ENCODE results near the gene CD244.
A peak's percentile ranks its signal among the peaks of the same experiment; 100 is the strongest.

The CD244 gene

GRCh38 chr1:160841079-160841478 lies 21.6 kb downstream of the CD244 start:
- no peak overlapping the region for H3K23ac ChIP-seq (ENCODE audit: low read length in 2 of 2)
- H4K91ac ChIP-seq (ENCODE audit: low read length) = no peak overlapping the region
- H2BK12ac ChIP-seq (ENCODE audit: low read length in 2 of 2) = no peak overlapping the region
- no peak overlapping the region for H2BK120ac ChIP-seq (ENCODE audit: low read depth, low read length)
- H3K4me3 ChIP-seq (ENCODE audit: insufficient read depth in 1 of 2, low read depth in 1 of 2, low read length in 2 of 2) = no peak overlapping the region
- H4K8ac ChIP-seq (ENCODE audit: low read length) = no peak overlapping the region
- H3K9me3 ChIP-seq (ENCODE audit: control insufficient read depth, low read length) = no peaks in the 10 kb centered on the region
- H3K9ac ChIP-seq (ENCODE audit: low read length) = no peak overlapping the region
- no peak overlapping the region for H3K18ac ChIP-seq (ENCODE audit: low read depth in 1 of 2, low read length in 2 of 2)
- H3K79me1 ChIP-seq (replicated peaks; ENCODE audit: low read length, poor library complexity, severe bottlenecking) = no peaks in the 10 kb centered on the region
- no peak overlapping the region for H2AK5ac ChIP-seq (ENCODE audit: low read length, severe bottlenecking)
- no peaks in the 10 kb centered on the region for H3K36me3 ChIP-seq (ENCODE audit: control insufficient read depth in 1 of 2, insufficient read depth in 2 of 2, low read depth in 1 of 2, low read length in 2 of 2)
- H3K4me2 ChIP-seq (ENCODE audit: low read length, poor library complexity, severe bottlenecking) = no peak overlapping the region
- no peak overlapping the region for H3K14ac ChIP-seq (ENCODE audit: low read length in 2 of 2)
- H3K27ac ChIP-seq (ENCODE audit: low read length, poor library complexity, severe bottlenecking) = no peak overlapping the region
- 75% methylated on average over 4 of the region's 4 CpGs for WGBS
- H2BK5ac ChIP-seq (ENCODE audit: low read depth, low read length, poor library complexity, severe bottlenecking) = no peak overlapping the region
- no peak overlapping the region for H3K4ac ChIP-seq (ENCODE audit: low read depth in 1 of 2, low read length in 2 of 2)
- no peak overlapping the region for H2AFZ ChIP-seq (ENCODE audit: low read depth, low read length)
- peaks cover 8 to 24% of the 10 kb centered on the region in 2 experiments for H3K27me3 ChIP-seq (ENCODE audit: control insufficient read depth in 1 of 2, insufficient read depth in 1 of 2, low read length in 2 of 2)
- no peak overlapping the region for H2BK15ac ChIP-seq (ENCODE audit: low read depth, poor library complexity, severe bottlenecking)
- H3K4me1 ChIP-seq (ENCODE audit: control insufficient read depth, insufficient read depth, low read depth, low read length) = no peaks in the 10 kb centered on the region
- no peak for DNase-seq

- H3K4me3 ChIP-seq (ENCODE audit: insufficient read depth in 1 of 2, low read depth in 1 of 2, low read length in 2 of 2) = no peak overlapping the region
- H3K79me1 ChIP-seq (replicated peaks; ENCODE audit: low read length, poor library complexity, severe bottlenecking) = no peaks in the 10 kb centered on the region
- no peak overlapping the region for H2AK5ac ChIP-seq (ENCODE audit: low read length, severe bottlenecking)
- no peak overlapping the region for H2BK5ac ChIP-seq (ENCODE audit: low read depth, low read length, poor library complexity, severe bottlenecking)
- H3K9me3 ChIP-seq (ENCODE audit: control insufficient read depth, low read length) = no peaks in the 10 kb centered on the region
- no peak overlapping the region for H3K23ac ChIP-seq (ENCODE audit: low read length in 2 of 2)
- H4K91ac ChIP-seq (ENCODE audit: low read length) = no peak overlapping the region
- H2BK120ac ChIP-seq (ENCODE audit: low read depth, low read length) = no peak overlapping the region
- H3K4me1 ChIP-seq (ENCODE audit: control insufficient read depth, insufficient read depth, low read depth, low read length) = no peaks in the 10 kb centered on the region
- H3K9ac ChIP-seq (ENCODE audit: low read length) = no peak overlapping the region
- no peak overlapping the region for H3K4me2 ChIP-seq (ENCODE audit: low read length, poor library complexity, severe bottlenecking)
- no peak overlapping the region for H3K14ac ChIP-seq (ENCODE audit: low read length in 2 of 2)
- no peak overlapping the region for H3K4ac ChIP-seq (ENCODE audit: low read depth in 1 of 2, low read length in 2 of 2)
- H3K18ac ChIP-seq (ENCODE audit: low read depth in 1 of 2, low read length in 2 of 2) = no peak overlapping the region
- H3K27ac ChIP-seq (ENCODE audit: low read length, poor library complexity, severe bottlenecking) = no peak overlapping the region
- H2BK15ac ChIP-seq (ENCODE audit: low read depth, poor library complexity, severe bottlenecking) = no peak overlapping the region
- H3K27me3 ChIP-seq (ENCODE audit: control insufficient read depth in 1 of 2, insufficient read depth in 1 of 2, low read length in 2 of 2) = peaks cover 11 to 26% of the 10 kb centered on the region in 2 experiments
- H4K8ac ChIP-seq (ENCODE audit: low read length) = no peak overlapping the region
- H2BK12ac ChIP-seq (ENCODE audit: low read length in 2 of 2) = no peak overlapping the region
- DNase-seq = no peak
- H3K36me3 ChIP-seq (ENCODE audit: control insufficient read depth in 1 of 2, insufficient read depth in 2 of 2, low read depth in 1 of 2, low read length in 2 of 2) = no peaks in the 10 kb centered on the region
- WGBS = 92% methylated on average over 1 of the region's 2 CpGs
- no peak overlapping the region for H2AFZ ChIP-seq (ENCODE audit: low read depth, low read length)
Observed at GRCh38 chr1:160839746-160840145, 22.9 kb downstream of the CD244 start.

- H2BK120ac ChIP-seq (ENCODE audit: low read depth, low read length) = no peak overlapping the region
- peaks cover 11 to 27% of the 10 kb centered on the region in 2 experiments for H3K27me3 ChIP-seq (ENCODE audit: control insufficient read depth in 1 of 2, insufficient read depth in 1 of 2, low read length in 2 of 2)
- no peaks in the 10 kb centered on the region for H3K36me3 ChIP-seq (ENCODE audit: control insufficient read depth in 1 of 2, insufficient read depth in 2 of 2, low read depth in 1 of 2, low read length in 2 of 2)
- H3K79me1 ChIP-seq (replicated peaks; ENCODE audit: low read length, poor library complexity, severe bottlenecking) = no peaks in the 10 kb centered on the region
- H4K91ac ChIP-seq (ENCODE audit: low read length) = no peak overlapping the region
- no peak overlapping the region for H2AK5ac ChIP-seq (ENCODE audit: low read length, severe bottlenecking)
- no peak overlapping the region for H3K4me2 ChIP-seq (ENCODE audit: low read length, poor library complexity, severe bottlenecking)
- no peak overlapping the region for H2BK15ac ChIP-seq (ENCODE audit: low read depth, poor library complexity, severe bottlenecking)
- no peak overlapping the region for H3K9ac ChIP-seq (ENCODE audit: low read length)
- H3K9me3 ChIP-seq (ENCODE audit: control insufficient read depth, low read length) = no peaks in the 10 kb centered on the region
- no peaks in the 10 kb centered on the region for H3K4me1 ChIP-seq (ENCODE audit: control insufficient read depth, insufficient read depth, low read depth, low read length)
- H3K14ac ChIP-seq (ENCODE audit: low read length in 2 of 2) = no peak overlapping the region
- no peak overlapping the region for H2BK5ac ChIP-seq (ENCODE audit: low read depth, low read length, poor library complexity, severe bottlenecking)
- DNase-seq = no peak
- no peak overlapping the region for H3K23ac ChIP-seq (ENCODE audit: low read length in 2 of 2)
- no peak overlapping the region for H3K18ac ChIP-seq (ENCODE audit: low read depth in 1 of 2, low read length in 2 of 2)
- no peak overlapping the region for H3K4me3 ChIP-seq (ENCODE audit: insufficient read depth in 1 of 2, low read depth in 1 of 2, low read length in 2 of 2)
- H3K27ac ChIP-seq (ENCODE audit: low read length, poor library complexity, severe bottlenecking) = no peak overlapping the region
- no peak overlapping the region for H2BK12ac ChIP-seq (ENCODE audit: low read length in 2 of 2)
- H4K8ac ChIP-seq (ENCODE audit: low read length) = no peak overlapping the region
- H2AFZ ChIP-seq (ENCODE audit: low read depth, low read length) = no peak overlapping the region
- no peak overlapping the region for H3K4ac ChIP-seq (ENCODE audit: low read depth in 1 of 2, low read length in 2 of 2)
- WGBS = 79% methylated on average over 7 of the region's 7 CpGs
Observed at GRCh38 chr1:160838888-160839287, 23.8 kb downstream of the CD244 start.

- H2BK120ac ChIP-seq (ENCODE audit: low read depth, low read length) = no peak overlapping the region
- H3K4me3 ChIP-seq (ENCODE audit: insufficient read depth in 1 of 2, low read depth in 1 of 2, low read length in 2 of 2) = no peak overlapping the region
- H3K79me1 ChIP-seq (replicated peaks; ENCODE audit: low read length, poor library complexity, severe bottlenecking) = no peaks in the 10 kb centered on the region
- H3K4me1 ChIP-seq (ENCODE audit: control insufficient read depth, insufficient read depth, low read depth, low read length) = no peaks in the 10 kb centered on the region
- H4K8ac ChIP-seq (ENCODE audit: low read length) = no peak overlapping the region
- no peaks in the 10 kb centered on the region for H3K36me3 ChIP-seq (ENCODE audit: control insufficient read depth in 1 of 2, insufficient read depth in 2 of 2, low read depth in 1 of 2, low read length in 2 of 2)
- peaks cover 15 to 33% of the 10 kb centered on the region in 2 experiments for H3K27me3 ChIP-seq (ENCODE audit: control insufficient read depth in 1 of 2, insufficient read depth in 1 of 2, low read length in 2 of 2)
- H3K23ac ChIP-seq (ENCODE audit: low read length in 2 of 2) = no peak overlapping the region
- H2BK15ac ChIP-seq (ENCODE audit: low read depth, poor library complexity, severe bottlenecking) = no peak overlapping the region
- no peak overlapping the region for H4K91ac ChIP-seq (ENCODE audit: low read length)
- WGBS = 87% methylated on average over 9 of the region's 9 CpGs
- no peak overlapping the region for H2BK12ac ChIP-seq (ENCODE audit: low read length in 2 of 2)
- no peak overlapping the region for H3K4ac ChIP-seq (ENCODE audit: low read depth in 1 of 2, low read length in 2 of 2)
- no peak overlapping the region for H3K4me2 ChIP-seq (ENCODE audit: low read length, poor library complexity, severe bottlenecking)
- no peak overlapping the region for H3K14ac ChIP-seq (ENCODE audit: low read length in 2 of 2)
- H3K18ac ChIP-seq (ENCODE audit: low read depth in 1 of 2, low read length in 2 of 2) = no peak overlapping the region
- H3K9ac ChIP-seq (ENCODE audit: low read length) = no peak overlapping the region
- no peak overlapping the region for H2AFZ ChIP-seq (ENCODE audit: low read depth, low read length)
- H3K9me3 ChIP-seq (ENCODE audit: control insufficient read depth, low read length) = no peaks in the 10 kb centered on the region
- H2BK5ac ChIP-seq (ENCODE audit: low read depth, low read length, poor library complexity, severe bottlenecking) = no peak overlapping the region
- H3K27ac ChIP-seq (ENCODE audit: low read length, poor library complexity, severe bottlenecking) = no peak overlapping the region
- no peak overlapping the region for H2AK5ac ChIP-seq (ENCODE audit: low read length, severe bottlenecking)
- peak; percentile 7 for DNase-seq
Observed at GRCh38 chr1:160837558-160838205, 25.0 kb downstream of the CD244 start.

Measured in mesenchymal stem cell (in vitro differentiated cells and primary cell).